SKM-1 treated with dmso at 0.1 percent for 144 hours (cell line): ENCODE data around the gene CALM3.

Source experiments
- DNase-seq: peaks from one replicate; lab custom pipeline; 2025; ENCODE audit not compliant: unreplicated experiment; lab: John Stamatoyannopoulos, UW

CALM3 gene

GRCh38 chr19:46634656-46635218, 33.6 kb downstream of the CALM3 start:
- DNase-seq: no peak

- no peak for DNase-seq
These were observed 35.0 kb downstream of the CALM3 start, which contains the start of gene GNG8 for GRCh38 chr19:46635920-46636761. GNG8 (minus strand) TSS chr19:46636202; CDS start chr19:46634682, 1,520 bp downstream.

GRCh38 chr19:46637224-46637623, 36.1 kb downstream of the CALM3 start:
- DNase-seq: no peak

GRCh38 chr19:46639358-46640182, 38.4 kb downstream of the CALM3 start:
- DNase-seq: peak; percentile 11

GRCh38 chr19:46640656-46641055, 39.5 kb downstream of the CALM3 start:
- DNase-seq: no peak

GRCh38 chr19:46644720-46645119, 43.6 kb downstream of the CALM3 start:
- no peak for DNase-seq

GRCh38 chr19:46646402-46646801, 45.3 kb downstream of the CALM3 start:
- no peak for DNase-seq

GRCh38 chr19:46648060-46648960, 47.2 kb downstream of the CALM3 start:
- no peak for DNase-seq

GRCh38 chr19:46648961-46649960, 48.1 kb downstream of the CALM3 start:
- no peak for DNase-seq

- no peak for DNase-seq
These were observed 49.3 kb downstream of the CALM3 start for GRCh38 chr19:46650445-46650844.

GRCh38 chr19:46654621-46655152, 53.6 kb downstream of the CALM3 start:
- no peak for DNase-seq

- no peak for DNase-seq
These were observed 55.4 kb downstream of the CALM3 start for GRCh38 chr19:46656541-46656940.

- DNase-seq: no peak
These were observed 58.2 kb downstream of the CALM3 start for GRCh38 chr19:46659151-46660007.

GRCh38 chr19:46660008-46660517, 58.9 kb downstream of the CALM3 start:
- DNase-seq: no peak
